Brain microvascular endothelial cell (primary cell): Measurements from ENCODE around the gene NRP2.

Experiments
- DNase-seq: peaks from one replicate; pipeline ENCODE4 v3.0.0-alpha.2; 2020
- H3K27ac ChIP-seq: fragments of 250-450 bp; sonication (Bioruptor Pico); 2 replicates; pipeline ENCODE4 v1.5.1; 2020; ENCODE audit warnings: mild to moderate bottlenecking, moderate library complexity
- H3K27me3 ChIP-seq: fragments of 250-450 bp; sonication (Bioruptor Pico); replicated peaks from 2 replicates; pipeline ENCODE4 v1.5.1; 2020; ENCODE audit warnings: mild to moderate bottlenecking
- H3K36me3 ChIP-seq: fragments of 250-450 bp; sonication (Bioruptor Pico); replicated peaks from 2 replicates; pipeline ENCODE4 v1.5.1; 2020; ENCODE audit warnings: mild to moderate bottlenecking
- H3K4me3 ChIP-seq: 2 replicates; pipeline ENCODE4 v1.5.1; 2011; ENCODE audit warnings: low read depth, mild to moderate bottlenecking, control low read depth, low read length, moderate library complexity
- CTCF ChIP-seq: IDR thresholded peaks from 2 replicates; pipeline ENCODE4 v1.5.1; 2011; ENCODE audit warnings: low read depth, mild to moderate bottlenecking, moderate library complexity, low read length, control low read depth, inconsistent platforms; ENCODE audit errors: missing control alignments
- in situ Hi-C: cut with HindIII; loops from 2 replicates; pipeline ENCODE4 v1.10.0; 2017; ENCODE audit warnings: low sequenced_read_pairs, low pct_ligation_motif_present

Gene NRP2

GRCh38 chr2:205805136-205805535 is 122.8 kb downstream of the NRP2 start:
- in situ Hi-C loops = no loop called here
- no peak for DNase-seq
- H3K27ac ChIP-seq = no peak overlapping the region
- no peak for TF ChIP-seq CTCF
- no peaks in the 10 kb centered on the region for H3K27me3 ChIP-seq
- H3K36me3 ChIP-seq = no peaks in the 10 kb centered on the region
- H3K4me3 ChIP-seq = no peak overlapping the region

GRCh38 chr2:205806143-205806905 is 124.0 kb downstream of the NRP2 start:
- H3K27me3 ChIP-seq = no peaks in the 10 kb centered on the region
- no peak for DNase-seq
- in situ Hi-C loops = no loop called here
- H3K36me3 ChIP-seq = no peaks in the 10 kb centered on the region
- H3K27ac ChIP-seq = no peak overlapping the region
- TF ChIP-seq CTCF = no peak
- no peak overlapping the region for H3K4me3 ChIP-seq

GRCh38 chr2:205807229-205807628 is 124.9 kb downstream of the NRP2 start:
- no peak for DNase-seq
- H3K27ac ChIP-seq = no peak overlapping the region
- TF ChIP-seq CTCF = no peak
- H3K27me3 ChIP-seq = no peaks in the 10 kb centered on the region
- H3K4me3 ChIP-seq = no peak overlapping the region
- no peaks in the 10 kb centered on the region for H3K36me3 ChIP-seq
- in situ Hi-C loops = no loop called here

- in situ Hi-C loops = no loop called here
- DNase-seq = no peak
- no peak overlapping the region for H3K4me3 ChIP-seq
- H3K36me3 ChIP-seq = no peaks in the 10 kb centered on the region
- H3K27me3 ChIP-seq = no peaks in the 10 kb centered on the region
- no peak overlapping the region for H3K27ac ChIP-seq
- no peak for TF ChIP-seq CTCF
Observed at GRCh38 chr2:205807758-205808157, 125.5 kb downstream of the NRP2 start.

- H3K27ac ChIP-seq = no peak overlapping the region
- TF ChIP-seq CTCF = no peak
- DNase-seq = no peak
- in situ Hi-C loops = no loop called here
- H3K36me3 ChIP-seq = no peaks in the 10 kb centered on the region
- H3K27me3 ChIP-seq = no peaks in the 10 kb centered on the region
- no peak overlapping the region for H3K4me3 ChIP-seq
Observed at GRCh38 chr2:205808486-205809121, 126.3 kb downstream of the NRP2 start.

- in situ Hi-C loops = no loop called here
- DNase-seq = no peak
- H3K4me3 ChIP-seq = no peak overlapping the region
- peaks cover 1% of the 10 kb centered on the region for H3K27me3 ChIP-seq
- no peaks in the 10 kb centered on the region for H3K36me3 ChIP-seq
- H3K27ac ChIP-seq = no peak overlapping the region
- no peak for TF ChIP-seq CTCF
Observed at GRCh38 chr2:205811387-205811786, 129.1 kb downstream of the NRP2 start.
